Panc1 (cell line): Measurements from ENCODE around the gene SPC25. TPM values are rescaled to one million over a fixed set of nuclear protein-coding genes. Genes with fewer than 3 reads are reported as not detected.

Source experiments
- ATAC-seq: fragments of 200-7000 bp; cut with Tn5 transposase; 2 replicates; pipeline ENCODE4 v1.9.1; 2020; ENCODE audit warnings: mild to moderate bottlenecking, moderate library complexity
- BruUV-seq: library from RNA; stranded (reverse); fragments of 400-500 nt; replicated peaks from 2 replicates; lab custom pipeline; 2021; lab: Mats Ljungman, UMichigan
- CTCF ChIA-PET: fragments of 300-600 bp; sonication (Branson Sonifier 250); formaldehyde crosslinking; loops from one replicate; lab custom pipeline; 2022; ENCODE audit warnings: antibody characterized with exemption; lab: Charles Lee
- POLR2A ChIA-PET: fragments of 300-600 bp; sonication (Branson Sonifier 250); formaldehyde crosslinking; loops from one replicate; lab custom pipeline; 2022; ENCODE audit warnings: antibody characterized with exemption; lab: Charles Lee
- DNase-seq: peaks from one replicate; pipeline ENCODE4 v3.0.0-alpha.2; 2010; ENCODE audit warnings: low read depth, low spot score
- H3K27ac ChIP-seq: 2 replicates; pipeline ENCODE4 v1.5.1; 2011; ENCODE audit warnings: mild to moderate bottlenecking, low read length, inconsistent platforms
- H3K27me3 ChIP-seq: fragments of 200-500 bp; sonication (Bioruptor generic); 2 replicates; pipeline ENCODE4 v1.6.0; 2014; ENCODE audit warnings: low read length, inconsistent platforms; ENCODE audit not compliant: control insufficient read depth, insufficient read depth
- H3K36me3 ChIP-seq: fragments of 200-500 bp; sonication (Bioruptor generic); 2 replicates; pipeline ENCODE4 v1.5.1; 2014; ENCODE audit warnings: inconsistent platforms, mild to moderate bottlenecking, low read length, moderate library complexity; ENCODE audit not compliant: control insufficient read depth, insufficient read depth
- H3K4me1 ChIP-seq: 2 replicates; pipeline ENCODE4 v1.5.1; 2011; ENCODE audit warnings: inconsistent platforms, mild to moderate bottlenecking, low read length, moderate library complexity; ENCODE audit not compliant: control insufficient read depth, insufficient read depth
- H3K4me3 ChIP-seq, 2 experiments: 2 replicates each; pipeline ENCODE4 v1.5.1; 2011 to 2012; ENCODE audit warnings: low read depth in 2 of 2, low read length in 2 of 2, mild to moderate bottlenecking in 2 of 2, inconsistent platforms in 1 of 2, moderate library complexity in 1 of 2
- H3K9me3 ChIP-seq: fragments of 200-500 bp; sonication (Bioruptor generic); 2 replicates; pipeline ENCODE4 v1.5.1; 2014; ENCODE audit warnings: low read depth, mild to moderate bottlenecking, inconsistent platforms, low read length, moderate library complexity; ENCODE audit not compliant: control insufficient read depth, insufficient read depth
- POLR2AphosphoS5 ChIP-seq: IDR thresholded peaks from 2 replicates; pipeline ENCODE4 v1.6.1; 2012; ENCODE audit warnings: mild to moderate bottlenecking, low read depth, low read length, moderate library complexity
- SIN3A ChIP-seq: IDR thresholded peaks from 2 replicates; pipeline ENCODE4 v1.6.1; 2012; ENCODE audit warnings: low read depth, mild to moderate bottlenecking, low read length, moderate library complexity, borderline replicate concordance; ENCODE audit not compliant: insufficient read depth
- TCF7L2 ChIP-seq: IDR thresholded peaks from 2 replicates; pipeline ENCODE4 v1.6.1; 2011; ENCODE audit warnings: mild to moderate bottlenecking, low read depth, low read length, inconsistent platforms
- in situ Hi-C: cut with HindIII; loops from 2 replicates; pipeline ENCODE4 v1.10.0; 2016; ENCODE audit warnings: low sequenced_read_pairs, low pct_unique_long_range_greater_than_20kb
- intact Hi-C: fragments of 100-400 bp; cut with micrococcal nuclease; formaldehyde crosslinking; loops from one replicate; pipeline ENCODE4 v1.10.0; 2022; ENCODE audit not compliant: unreplicated experiment
- total RNA-seq: library from RNA; stranded (reverse); gene quantifications from one replicate; pipeline ENCODE4 v1.2.1, GENCODE V29; 2021; ENCODE audit not compliant: unreplicated experiment
- TF ChIP-seq, protein P1 (sequence below): fragments of 450-650 bp; IDR thresholded peaks from 2 replicates; pipeline ENCODE4 v1.5.1; 2017; ENCODE audit warnings: mild to moderate bottlenecking
- TF ChIP-seq, protein P2 (sequence below), 2 experiments: IDR thresholded peaks; 2 replicates each; pipeline ENCODE4 v1.6.1; 2011 to 2012; ENCODE audit warnings: low read depth in 2 of 2, control low read depth in 1 of 2, low read length in 1 of 2, mild to moderate bottlenecking in 1 of 2, moderate library complexity in 1 of 2; ENCODE audit not compliant: insufficient read depth in 1 of 2

SPC25 gene
- total RNA-seq, 1 experiment from 2014 or later = 21.1 TPM

DNA sequence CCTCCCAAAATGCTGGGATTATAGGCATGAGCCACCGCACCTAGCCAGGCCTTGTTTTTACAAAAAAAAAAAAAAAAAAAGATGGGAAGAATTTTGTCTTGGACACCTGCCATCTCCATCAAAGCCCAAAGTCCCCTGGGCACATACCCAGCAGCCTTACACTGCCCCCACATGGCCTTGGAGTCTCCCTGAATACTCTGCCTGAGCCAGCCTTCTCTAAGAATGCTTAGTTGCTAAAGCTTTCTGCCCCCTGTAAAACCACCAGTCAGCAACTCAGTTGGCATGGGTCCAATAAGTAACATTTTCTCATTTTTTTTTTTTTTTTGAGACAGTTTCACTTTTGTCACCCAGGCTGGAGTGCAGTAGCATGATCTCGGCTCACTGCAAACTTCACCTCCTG lies 40.6 kb downstream of the SPC25 start:
- TF ChIP-seq, protein P1, sequence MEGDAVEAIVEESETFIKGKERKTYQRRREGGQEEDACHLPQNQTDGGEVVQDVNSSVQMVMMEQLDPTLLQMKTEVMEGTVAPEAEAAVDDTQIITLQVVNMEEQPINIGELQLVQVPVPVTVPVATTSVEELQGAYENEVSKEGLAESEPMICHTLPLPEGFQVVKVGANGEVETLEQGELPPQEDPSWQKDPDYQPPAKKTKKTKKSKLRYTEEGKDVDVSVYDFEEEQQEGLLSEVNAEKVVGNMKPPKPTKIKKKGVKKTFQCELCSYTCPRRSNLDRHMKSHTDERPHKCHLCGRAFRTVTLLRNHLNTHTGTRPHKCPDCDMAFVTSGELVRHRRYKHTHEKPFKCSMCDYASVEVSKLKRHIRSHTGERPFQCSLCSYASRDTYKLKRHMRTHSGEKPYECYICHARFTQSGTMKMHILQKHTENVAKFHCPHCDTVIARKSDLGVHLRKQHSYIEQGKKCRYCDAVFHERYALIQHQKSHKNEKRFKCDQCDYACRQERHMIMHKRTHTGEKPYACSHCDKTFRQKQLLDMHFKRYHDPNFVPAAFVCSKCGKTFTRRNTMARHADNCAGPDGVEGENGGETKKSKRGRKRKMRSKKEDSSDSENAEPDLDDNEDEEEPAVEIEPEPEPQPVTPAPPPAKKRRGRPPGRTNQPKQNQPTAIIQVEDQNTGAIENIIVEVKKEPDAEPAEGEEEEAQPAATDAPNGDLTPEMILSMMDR = 0 out of 2 replicates have a peak, but pooled peaks have one; percentile 1
- TF ChIP-seq POLR2AphosphoS5 (no peak), TCF7L2 (no peak), SIN3A (no peak)
- TF ChIP-seq, protein P2, sequence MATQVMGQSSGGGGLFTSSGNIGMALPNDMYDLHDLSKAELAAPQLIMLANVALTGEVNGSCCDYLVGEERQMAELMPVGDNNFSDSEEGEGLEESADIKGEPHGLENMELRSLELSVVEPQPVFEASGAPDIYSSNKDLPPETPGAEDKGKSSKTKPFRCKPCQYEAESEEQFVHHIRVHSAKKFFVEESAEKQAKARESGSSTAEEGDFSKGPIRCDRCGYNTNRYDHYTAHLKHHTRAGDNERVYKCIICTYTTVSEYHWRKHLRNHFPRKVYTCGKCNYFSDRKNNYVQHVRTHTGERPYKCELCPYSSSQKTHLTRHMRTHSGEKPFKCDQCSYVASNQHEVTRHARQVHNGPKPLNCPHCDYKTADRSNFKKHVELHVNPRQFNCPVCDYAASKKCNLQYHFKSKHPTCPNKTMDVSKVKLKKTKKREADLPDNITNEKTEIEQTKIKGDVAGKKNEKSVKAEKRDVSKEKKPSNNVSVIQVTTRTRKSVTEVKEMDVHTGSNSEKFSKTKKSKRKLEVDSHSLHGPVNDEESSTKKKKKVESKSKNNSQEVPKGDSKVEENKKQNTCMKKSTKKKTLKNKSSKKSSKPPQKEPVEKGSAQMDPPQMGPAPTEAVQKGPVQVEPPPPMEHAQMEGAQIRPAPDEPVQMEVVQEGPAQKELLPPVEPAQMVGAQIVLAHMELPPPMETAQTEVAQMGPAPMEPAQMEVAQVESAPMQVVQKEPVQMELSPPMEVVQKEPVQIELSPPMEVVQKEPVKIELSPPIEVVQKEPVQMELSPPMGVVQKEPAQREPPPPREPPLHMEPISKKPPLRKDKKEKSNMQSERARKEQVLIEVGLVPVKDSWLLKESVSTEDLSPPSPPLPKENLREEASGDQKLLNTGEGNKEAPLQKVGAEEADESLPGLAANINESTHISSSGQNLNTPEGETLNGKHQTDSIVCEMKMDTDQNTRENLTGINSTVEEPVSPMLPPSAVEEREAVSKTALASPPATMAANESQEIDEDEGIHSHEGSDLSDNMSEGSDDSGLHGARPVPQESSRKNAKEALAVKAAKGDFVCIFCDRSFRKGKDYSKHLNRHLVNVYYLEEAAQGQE (IDR thresholded peaks at IDR 0.05; ENCODE audit: insufficient read depth in 1 of 2, low read depth in 2 of 2, low read length in 1 of 2) = no peak
- Histone ChIP-seq H3K27me3 (no peaks in the 10 kb centered on the region), H3K36me3 (no peaks in the 10 kb centered on the region), H3K4me1 (no peaks in the 10 kb centered on the region), H3K27ac (no peak overlapping the region), H3K9me3 (no peaks in the 10 kb centered on the region), H3K4me3 (no peak overlapping the region)
- CTCF ChIA-PET = no interaction called here
- peak; percentile 56; the same call in 1 of the 2 replicates for ATAC-seq
- POLR2A ChIA-PET = no interaction called here
- intact Hi-C loops = no loop called here
- DNase-seq = no peak
- in situ Hi-C loops = no loop called here
- no TSS peak for BruUV-seq

DNA sequence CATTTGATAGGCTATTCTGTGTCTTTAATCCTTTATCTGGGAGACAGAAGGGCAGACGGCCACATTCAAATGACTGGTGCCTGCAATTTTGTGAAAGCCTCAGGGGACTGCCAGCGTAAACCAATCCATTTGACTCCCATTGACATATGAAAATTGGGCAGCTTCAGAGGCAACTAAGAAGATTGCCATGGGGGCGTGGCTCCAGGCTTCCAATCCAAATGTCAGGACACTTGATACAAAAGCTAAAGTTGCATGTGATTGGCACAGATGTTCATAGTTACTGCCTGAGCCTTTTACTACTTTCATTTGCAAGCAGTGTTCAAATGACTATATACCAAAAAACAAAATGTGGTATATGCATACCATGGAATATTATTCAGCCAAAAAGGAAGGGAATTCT lies 42.0 kb downstream of the SPC25 start:
- ChIA-PET POLR2A (no interaction called here), CTCF (no interaction called here)
- H3K4me1 ChIP-seq = no peaks in the 10 kb centered on the region
- intact Hi-C loops (no loop called here), in situ Hi-C loops (no loop called here)
- DNase-seq (no peak), ATAC-seq (no peak)
- H3K27ac ChIP-seq = no peak overlapping the region
- no peaks in the 10 kb centered on the region for H3K27me3 ChIP-seq
- BruUV-seq = no TSS peak
- H3K9me3 ChIP-seq = no peaks in the 10 kb centered on the region
- TF ChIP-seq SIN3A (no peak), TCF7L2 (no peak), POLR2AphosphoS5 (no peak)
- TF ChIP-seq, protein P1 = no peak
- TF ChIP-seq, protein P2 (IDR thresholded peaks at IDR 0.05; ENCODE audit: insufficient read depth in 1 of 2, low read depth in 2 of 2, low read length in 1 of 2) = no peak
- H3K4me3 ChIP-seq = no peak overlapping the region
- H3K36me3 ChIP-seq = no peaks in the 10 kb centered on the region
